Stomach (tissue), 9 donors: ENCODE results near the gene RAB6B. TPM values are rescaled to one million over a fixed set of nuclear protein-coding genes. Genes with fewer than 3 reads are reported as not detected.
A peak's percentile ranks its signal among the peaks of the same experiment; 100 is the strongest.

Experiments used
- DNase-seq, 2 donors: peaks; one replicate each; pipeline versions ENCODE4 v3.0.0 to v3.0.0-alpha.2; 2013 to 2019
- H3K27ac ChIP-seq, 5 donors: fragments of 200-600 bp in 4 of 5; sonication (generic) in 4 of 5; one replicate each; pipeline ENCODE4 v1.5.1; 2013 to 2019; ENCODE audit warnings: mild to moderate bottlenecking in 1 of 5, moderate library complexity in 1 of 5
- H3K27me3 ChIP-seq, 3 donors: fragments of 200-600 bp; sonication (generic); one replicate each; pipeline ENCODE4 v1.5.1; 2017 to 2019; ENCODE audit warnings: mixed run types in 1 of 3
- H3K36me3 ChIP-seq, 4 donors: fragments of 200-600 bp; sonication (generic); 1 replicate in 3 of 4; 2 replicates in 1 of 4; pipeline ENCODE4 v1.5.1; 2016 to 2019
- H3K4me1 ChIP-seq, 4 donors: fragments of 200-600 bp; sonication (generic); one replicate each; pipeline ENCODE4 v1.5.1; 2016 to 2019
- H3K4me3 ChIP-seq, 4 donors: fragments of 200-600 bp; sonication (generic) in 3 of 4; one replicate each; pipeline ENCODE4 v1.5.1; 2016 to 2019; ENCODE audit warnings: mild to moderate bottlenecking in 1 of 4
- H3K9me3 ChIP-seq, 4 donors: fragments of 200-600 bp; sonication (generic); one replicate each; pipeline ENCODE4 v1.5.1; 2016 to 2019
- CTCF ChIP-seq, 7 experiments: fragments of 450-650 bp in 4 of 7; fragments of 200-600 bp in 3 of 7; sonication (generic) in 3 of 7; IDR thresholded peaks; one replicate each; pipeline ENCODE4 v1.5.1; 2016 to 2019; ENCODE audit warnings: antibody characterized with exemption in 7 of 7, control low read depth in 2 of 7, mild to moderate bottlenecking in 1 of 7
- EP300 ChIP-seq: sonication (generic); formaldehyde crosslinking; IDR thresholded peaks from one replicate; pipeline ENCODE4 v1.6.1; 2017; ENCODE audit warnings: antibody characterized with exemption
- POLR2A ChIP-seq, 4 donors: fragments of 450-650 bp; IDR thresholded peaks; one replicate each; pipeline ENCODE4 v1.6.1; 2016; ENCODE audit warnings: antibody characterized with exemption in 4 of 4, control low read depth in 2 of 4, mild to moderate bottlenecking in 1 of 4, moderate library complexity in 1 of 4
- POLR2AphosphoS5 ChIP-seq, 3 donors: sonication (generic); formaldehyde crosslinking; IDR thresholded peaks; one replicate each; pipeline ENCODE4 v1.6.1; 2016; ENCODE audit warnings: antibody characterized with exemption in 3 of 3
- WGBS, 5 donors: extraction: QIAGEN DNeasy Blood & Tissue Kit in 3 of 5; methylation state at CpG; one replicate each; pipeline versions ENCODE4 v1.1.5 to v1.1.7; 2013 to 2018; 5-methylcytosine and 5-hydroxymethylcytosine counted together
- intact Hi-C: fragments of 100-400 bp; cut with DNase I; formaldehyde crosslinking; loops from one replicate; pipeline ENCODE4 v1.15.1; 2023; ENCODE audit warnings: low total_unique reads
- polyA plus RNA-seq, 3 donors: library from polyadenylated mRNA; stranded (reverse); fragments of 200-250 nt; gene quantifications; one replicate each; pipeline ENCODE4 v1.2.3, GENCODE V29; 2013
- total RNA-seq, 5 donors: library from RNA; depleted of rRNA; stranded (reverse); fragments of >200 nt; gene quantifications; one replicate each; pipeline versions ENCODE4 v1.1.0 to v1.2.3, GENCODE V29; 2014 to 2016
- donor health status: healthy with polysubstance abuse.
- donor health status: Bipolar disorder and iron deficiency.
- donor health status: healthy.

The RAB6B gene
- total and polyA plus RNA-seq, 8 donors: 0.58 to 7.5 (median 1.9) TPM

GRCh38 chr3:133926736-133927539, 31.3 kb upstream of the RAB6B start:
- H3K27ac ChIP-seq: peak overlapping the region in 2 of 5 donors; percentile 35 to 62

GRCh38 chr3:133925960-133926735, 30.5 kb upstream of the RAB6B start:
- intact Hi-C loops: loop anchor here (5.0 kb wide), 1 partner anchor 104 kb away; no protein-coding TSS in a partner anchor
- no peak overlapping the region for H3K4me3 ChIP-seq
- 93 to 98% (median 95%) methylated on average over 10 of the region's 10 CpGs for WGBS, 5 donors
- peaks cover 0 to 12% (median 0%) of the 10 kb centered on the region in 3 donors for H3K27me3 ChIP-seq
- no peak overlapping the region for H3K27ac ChIP-seq
- TF ChIP-seq EP300 (no peak), POLR2AphosphoS5 (IDR thresholded peaks at IDR 0.05) (no peak), POLR2A (IDR thresholded peaks at IDR 0.05) (no peak), CTCF (IDR thresholded peaks at IDR 0.05) (no peak)
- peaks cover 0 to 15% (median 9%) of the 10 kb centered on the region in 4 donors for H3K4me1 ChIP-seq
- no peaks in the 10 kb centered on the region for H3K9me3 ChIP-seq
- H3K36me3 ChIP-seq: no peaks in the 10 kb centered on the region
- no peak for DNase-seq

More at GRCh38 chr3:133926736-133927539, 31.3 kb upstream of the RAB6B start:
- DNase-seq: no peak
- Histone ChIP-seq H3K36me3 (no peaks in the 10 kb centered on the region), H3K4me1 (peaks cover 0 to 15% (median 9%) of the 10 kb centered on the region in 4 donors), H3K4me3 (peak overlapping the region; percentile 53 to 69 (median 58)), H3K27me3 (peaks cover 0 to 12% (median 0%) of the 10 kb centered on the region in 3 donors), H3K9me3 (no peaks in the 10 kb centered on the region)
- no peak for TF ChIP-seq POLR2A (IDR thresholded peaks at IDR 0.05)
- no peak for TF ChIP-seq EP300
- no peak for TF ChIP-seq CTCF (IDR thresholded peaks at IDR 0.05)
- TF ChIP-seq POLR2AphosphoS5 (IDR thresholded peaks at IDR 0.05): no peak
- intact Hi-C loops: loop anchor here (5.0 kb wide), 1 partner anchor 105 kb away; no protein-coding TSS in a partner anchor
- 19 to 46% (median 23%) methylated on average over 11 to 34 of the region's 34 CpGs for WGBS, 5 donors

- H3K36me3 ChIP-seq: no peaks in the 10 kb centered on the region
- DNase-seq: no peak
- WGBS, 5 donors: 73 to 78% (median 76%) methylated on average over 4 of the region's 4 CpGs
- no peak overlapping the region for H3K27ac ChIP-seq
- H3K4me3 ChIP-seq: no peak overlapping the region
- peaks cover 0 to 10% (median 0%) of the 10 kb centered on the region in 3 donors for H3K27me3 ChIP-seq
- intact Hi-C loops: no loop called here
- no peaks in the 10 kb centered on the region for H3K9me3 ChIP-seq
- peaks cover 0 to 15% (median 9%) of the 10 kb centered on the region in 4 donors for H3K4me1 ChIP-seq
- TF ChIP-seq POLR2AphosphoS5 (IDR thresholded peaks at IDR 0.05): no peak
- no peak for TF ChIP-seq CTCF (IDR thresholded peaks at IDR 0.05)
- TF ChIP-seq EP300: no peak
- TF ChIP-seq POLR2A (IDR thresholded peaks at IDR 0.05): no peak
These were observed 28.4 kb upstream of the RAB6B start for GRCh38 chr3:133924041-133924440.

GRCh38 chr3:133921592-133921991, 25.9 kb upstream of the RAB6B start:
- Histone ChIP-seq H3K4me3 (no peak overlapping the region), H3K36me3 (no peaks in the 10 kb centered on the region), H3K27ac (no peak overlapping the region), H3K9me3 (no peaks in the 10 kb centered on the region), H3K27me3 (peaks cover 0 to 4% (median 0%) of the 10 kb centered on the region in 3 donors), H3K4me1 (peaks cover 0 to 5% (median 0%) of the 10 kb centered on the region in 4 donors)
- 92 to 100% (median 93%) methylated on average over 1 of the region's 1 CpG for WGBS, 5 donors
- DNase-seq: no peak
- intact Hi-C loops: no loop called here
- TF ChIP-seq EP300 (no peak), CTCF (IDR thresholded peaks at IDR 0.05) (no peak)
